ENCODE data around the gene ZNF503. TPM values are rescaled to one million over a fixed set of nuclear protein-coding genes. Genes with fewer than 3 reads are reported as not detected.
"Not testable (repeated sequence)": the region's sequence is repeated elsewhere in the genome, so short reads cannot be mapped to it uniquely, and the experiment has no call there.

The ZNF503 gene
- polyA plus RNA-seq, 2 of the 4 experiments (the other 2 are of a cell fraction), result 0.54 to 12.8 TPM

DNA sequence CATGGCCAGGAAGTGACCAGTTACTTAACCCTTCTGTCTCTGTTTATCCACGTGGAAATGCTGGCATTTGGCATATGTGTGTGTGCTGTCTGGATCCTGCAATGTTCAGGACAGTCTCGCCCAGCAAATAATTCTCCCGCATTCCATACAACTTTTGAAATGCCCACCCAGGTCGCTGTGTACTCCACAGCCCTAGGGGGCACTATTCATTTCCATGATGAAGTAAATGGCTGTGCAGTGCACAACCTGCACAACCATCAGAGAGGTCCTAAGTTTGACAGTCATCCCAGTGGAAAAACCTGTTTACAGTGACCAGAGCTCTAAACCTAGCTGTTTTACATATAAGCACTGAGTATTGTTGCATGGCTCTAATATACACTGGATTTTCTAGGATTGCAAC lies 38.1 kb downstream of the ZNF503 start:
- WGBS (ENCODE audit: missing lambda C conversion rate), result 46% methylated on average over 4 of the region's 4 CpGs
- Histone ChIP-seq H3K27ac (no peak overlapping the region), H3K4me2 (no peak overlapping the region), H3K4me3 (no peak overlapping the region), H3K4me1 (peaks cover 15% of the 10 kb centered on the region), H3K9me3 (no peaks in the 10 kb centered on the region)
- FAIRE-seq (no peak), DNase-seq (ENCODE audit: low read depth in 1 of 2, low spot score in 1 of 2) (no peak), ATAC-seq (no peak)
- CTCF ChIA-PET, result no interaction called here
- no peak for TF ChIP-seq ZFP36 (IDR thresholded peaks at IDR 0.05; ENCODE audit: borderline replicate concordance, partially characterized antibody)
- no peak for TF ChIP-seq FOSL2 (IDR thresholded peaks at IDR 0.05)
- TF ChIP-seq FOSL2 (CRISPR knock-in tag; IDR thresholded peaks at IDR 0.05), result no peak
- no peak for TF ChIP-seq FOSB (CRISPR knock-in tag; IDR thresholded peaks at IDR 0.05)
- TF ChIP-seq SREBF2 (IDR thresholded peaks at IDR 0.05), result no peak
- no peak for TF ChIP-seq CBX8 (IDR thresholded peaks at IDR 0.05)
- TF ChIP-seq ZSCAN20 (CRISPR knock-in tag; IDR thresholded peaks at IDR 0.05), result no peak
- POLR2A ChIA-PET, result no interaction called here

DNA sequence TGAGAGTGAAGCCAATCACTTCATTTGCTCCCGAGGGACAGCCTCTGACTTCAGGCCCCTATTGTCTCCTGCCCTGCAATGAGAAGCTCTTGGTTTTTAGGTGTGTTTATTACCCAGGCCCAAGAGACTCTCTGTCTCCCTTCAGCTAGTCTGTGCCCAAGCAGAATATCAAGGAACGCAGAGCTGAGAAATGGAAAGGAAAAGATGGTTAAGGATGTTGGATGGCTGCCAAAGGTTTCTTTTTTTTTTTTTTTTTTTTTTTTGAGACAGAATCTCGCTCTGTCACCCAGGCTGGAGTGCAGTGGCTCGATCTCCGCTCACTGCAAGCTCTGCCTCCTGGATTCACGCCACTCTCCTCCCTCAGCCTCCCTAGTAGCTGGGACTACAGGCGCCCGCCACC lies 41.7 kb downstream of the ZNF503 start:
- not testable (repeated sequence) for H3K4me3 ChIP-seq; ATAC-seq; DNase-seq (ENCODE audit: low read depth in 1 of 2, low spot score in 1 of 2); H3K9me3 ChIP-seq; FAIRE-seq
- H3K4me2 ChIP-seq, result peak overlapping the region; percentile 52
- ChIA-PET CTCF (interaction anchor here (0.7 to 3.3 kb wide), 2 partner anchors 10 to 36 kb away, joined by 3 to 17 read pairs; no protein-coding TSS in a partner anchor), POLR2A (interaction anchor here (2.1 kb wide), 1 partner anchor 42 kb away, joined by 8 read pairs; the partner anchor contains the start of gene ZNF503)
- H3K27ac ChIP-seq, result peak overlapping the region; percentile 75 to 91
- WGBS (ENCODE audit: missing lambda C conversion rate), result 85% methylated on average over 8 of the region's 8 CpGs
- peaks cover 20% of the 10 kb centered on the region for H3K4me1 ChIP-seq

DNA sequence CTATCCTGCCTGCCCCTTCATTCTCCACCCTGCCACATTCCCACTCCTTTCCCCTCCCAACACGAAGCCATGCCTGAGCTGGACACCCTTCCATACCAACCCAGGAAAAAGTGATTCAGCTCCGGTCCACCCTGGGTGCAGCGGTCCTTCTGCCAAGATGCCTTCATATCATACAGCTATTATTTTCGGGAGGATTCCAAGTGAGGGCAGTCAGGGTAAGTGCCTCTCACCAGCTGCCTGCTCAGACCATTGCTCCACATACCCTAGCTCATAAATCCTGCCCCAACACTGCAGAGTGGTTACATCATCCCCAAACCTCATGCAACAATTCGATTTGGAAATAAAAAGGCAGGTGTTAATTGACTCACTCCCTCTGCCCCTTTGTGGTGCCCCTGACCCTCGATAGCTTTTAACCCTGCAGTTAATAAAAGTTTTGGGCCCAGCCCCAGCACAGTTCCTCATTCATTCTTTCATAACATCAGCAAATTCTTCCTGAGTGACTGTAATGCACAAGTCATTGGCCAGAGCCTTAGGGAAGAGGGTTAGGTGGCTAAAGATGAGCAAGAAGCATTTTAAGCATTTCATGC lies 42.6 kb downstream of the ZNF503 start:
- Histone ChIP-seq H3K9me3 (0 out of 3 replicates have a peak, but pooled peaks cover 3% of the 10 kb centered on the region), H3K27ac (peak overlapping the region; percentile 75 to 91), H3K4me2 (peak overlapping the region; percentile 52), H3K4me3 (no peak overlapping the region), H3K4me1 (peaks cover 20% of the 10 kb centered on the region)
- 40% methylated on average over 6 of the region's 6 CpGs for WGBS (ENCODE audit: missing lambda C conversion rate)
- ChIA-PET POLR2A (interaction anchor here (0.6 to 2.1 kb wide), 2 partner anchors 43 to 72 kb away, joined by 7 to 8 read pairs; partner anchors contain the start of gene ZNF503), CTCF (interaction anchor here (1.8 to 3.3 kb wide), 2 partner anchors 37 to 41 kb away, joined by 4 to 17 read pairs; no protein-coding TSS in a partner anchor)
- peak; percentile 53 to 55 for DNase-seq (ENCODE audit: low read depth in 1 of 2, low spot score in 1 of 2)
- no peak for FAIRE-seq
- TF ChIP-seq JUN (IDR thresholded peaks at IDR 0.05), result peak in 1 of 2 experiments; percentile 43; a peak in 2 of 5 replicates
- TF ChIP-seq CBX2 (IDR thresholded peaks at IDR 0.05; ENCODE audit: borderline replicate concordance, low read depth), result no peak
- TF ChIP-seq NFE2L2 (conservative IDR thresholded peaks at IDR 0.05; ENCODE audit: low read length), result no peak
- TF ChIP-seq FOSL2 (IDR thresholded peaks at IDR 0.05), result no peak; the same call in 1 of the 2 replicates
- peak; percentile 58 for TF ChIP-seq FOSL2 (CRISPR knock-in tag; IDR thresholded peaks at IDR 0.05)
- no peak for TF ChIP-seq CBX8 (IDR thresholded peaks at IDR 0.05)
- no peak for TF ChIP-seq HEYL (CRISPR knock-in tag; IDR thresholded peaks at IDR 0.05)
- no peak for TF ChIP-seq HOXB13 (CRISPR knock-in tag; IDR thresholded peaks at IDR 0.05; ENCODE audit: low read depth)
- TF ChIP-seq MAFK (IDR thresholded peaks at IDR 0.05; ENCODE audit: partially characterized antibody), result peak; percentile 75
- peak; percentile 51 to 77; a peak in 3 of 4 replicates for TF ChIP-seq CEBPB (IDR thresholded peaks at IDR 0.05)
- TF ChIP-seq POLR2A (IDR thresholded peaks at IDR 0.05; ENCODE audit: low read length), result no peak
- TF ChIP-seq, protein P1, sequence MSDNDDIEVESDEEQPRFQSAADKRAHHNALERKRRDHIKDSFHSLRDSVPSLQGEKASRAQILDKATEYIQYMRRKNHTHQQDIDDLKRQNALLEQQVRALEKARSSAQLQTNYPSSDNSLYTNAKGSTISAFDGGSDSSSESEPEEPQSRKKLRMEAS (IDR thresholded peaks at IDR 0.05), result peak; percentile 23; the same call in 1 of the 2 replicates
- TF ChIP-seq JUNB (IDR thresholded peaks at IDR 0.05), result peak; percentile 54
- no peak for TF ChIP-seq RNF2 (IDR thresholded peaks at IDR 0.05; ENCODE audit: borderline replicate concordance, low read depth)
- TF ChIP-seq, protein P2, sequence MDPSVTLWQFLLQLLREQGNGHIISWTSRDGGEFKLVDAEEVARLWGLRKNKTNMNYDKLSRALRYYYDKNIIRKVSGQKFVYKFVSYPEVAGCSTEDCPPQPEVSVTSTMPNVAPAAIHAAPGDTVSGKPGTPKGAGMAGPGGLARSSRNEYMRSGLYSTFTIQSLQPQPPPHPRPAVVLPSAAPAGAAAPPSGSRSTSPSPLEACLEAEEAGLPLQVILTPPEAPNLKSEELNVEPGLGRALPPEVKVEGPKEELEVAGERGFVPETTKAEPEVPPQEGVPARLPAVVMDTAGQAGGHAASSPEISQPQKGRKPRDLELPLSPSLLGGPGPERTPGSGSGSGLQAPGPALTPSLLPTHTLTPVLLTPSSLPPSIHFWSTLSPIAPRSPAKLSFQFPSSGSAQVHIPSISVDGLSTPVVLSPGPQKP (IDR thresholded peaks at IDR 0.05; ENCODE audit: low read depth, low read length), result no peak
- TF ChIP-seq EP300 (IDR thresholded peaks at IDR 0.05), result peak in 1 of 2 experiments; percentile 58; a peak in 1 of 5 replicates
- no peak for TF ChIP-seq PHF8 (IDR thresholded peaks at IDR 0.05; ENCODE audit: borderline replicate concordance, low read depth)
- TF ChIP-seq, protein P3, sequence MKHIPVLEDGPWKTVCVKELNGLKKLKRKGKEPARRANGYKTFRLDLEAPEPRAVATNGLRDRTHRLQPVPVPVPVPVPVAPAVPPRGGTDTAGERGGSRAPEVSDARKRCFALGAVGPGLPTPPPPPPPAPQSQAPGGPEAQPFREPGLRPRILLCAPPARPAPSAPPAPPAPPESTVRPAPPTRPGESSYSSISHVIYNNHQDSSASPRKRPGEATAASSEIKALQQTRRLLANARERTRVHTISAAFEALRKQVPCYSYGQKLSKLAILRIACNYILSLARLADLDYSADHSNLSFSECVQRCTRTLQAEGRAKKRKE (CRISPR knock-in tag; IDR thresholded peaks at IDR 0.05; ENCODE audit: low read depth), result peak; percentile 21; the same call in 1 of the 2 replicates
- TF ChIP-seq KDM1A (IDR thresholded peaks at IDR 0.05; ENCODE audit: low read depth), result no peak
- peak; percentile 84 to 91 for ATAC-seq

All from A549 (cell line).